OCI-LY3 (cell line): Measurements from ENCODE around the gene SULF2.

Source experiments
- H2AFZ ChIP-seq: fragments of 200-600, 300-600 bp; shearing (Covaris generic); 2 replicates; pipeline ENCODE4 v1.6.0; 2014; ENCODE audit warnings: antibody characterized with exemption, low read depth, low read length
- H3K27ac ChIP-seq: fragments of 200-600, 300-600 bp; sonication (generic); 2 replicates; pipeline ENCODE4 v1.5.1; 2014; ENCODE audit warnings: mild to moderate bottlenecking, low read length, moderate library complexity, mixed read lengths
- H3K27me3 ChIP-seq: fragments of 200-600, 300-600 bp; sonication (generic); 2 replicates; pipeline ENCODE4 v1.6.1; 2014; ENCODE audit warnings: low read depth, low read length, mixed read lengths
- H3K36me3 ChIP-seq: fragments of 200-600, 300-600 bp; sonication (generic); replicated peaks from 2 replicates; pipeline ENCODE3; 2014; ENCODE audit warnings: low read depth, low read length, mixed read lengths
- H3K4me1 ChIP-seq: fragments of 300-600, 200-600 bp; sonication (generic); 2 replicates; pipeline ENCODE4 v1.6.1; 2014; ENCODE audit warnings: low read length, mixed read lengths
- H3K4me2 ChIP-seq: fragments of 200-600, 300-600 bp; sonication (generic); 2 replicates; pipeline ENCODE4 v1.6.1; 2014; ENCODE audit warnings: low read length, mixed read lengths
- H3K4me3 ChIP-seq: fragments of 300-600, 200-600 bp; sonication (generic); 2 replicates; pipeline ENCODE4 v1.5.1; 2014; ENCODE audit warnings: antibody characterized with exemption, mild to moderate bottlenecking, low read length, moderate library complexity
- H3K79me2 ChIP-seq: fragments of 300-600, 200-600 bp; shearing (Covaris generic); 2 replicates; pipeline ENCODE4 v1.6.1; 2014; ENCODE audit warnings: mild to moderate bottlenecking, low read length, mixed read lengths
- H3K9ac ChIP-seq: fragments of 300-600, 200-600 bp; shearing (Covaris generic); 2 replicates; pipeline ENCODE4 v1.6.0; 2014; ENCODE audit warnings: mild to moderate bottlenecking, low read length, moderate library complexity
- H3K9me3 ChIP-seq: fragments of 200-600, 300-600 bp; shearing (Covaris generic); 2 replicates; pipeline ENCODE4 v1.6.1; 2014; ENCODE audit warnings: low read length, mixed read lengths; ENCODE audit not compliant: insufficient read depth
- H4K20me1 ChIP-seq: fragments of 200-600, 300-600 bp; sonication (generic); 2 replicates; pipeline ENCODE4 v1.6.1; 2016; ENCODE audit warnings: low read length, mixed read lengths; ENCODE audit not compliant: insufficient read depth
- CTCF ChIP-seq: fragments of 200-600, 300-600 bp; sonication (generic); IDR thresholded peaks from 2 replicates; pipeline ENCODE4 v1.5.1; 2014; ENCODE audit warnings: antibody characterized with exemption, low read length, low read depth
- EZH2phosphoT487 ChIP-seq: fragments of 200-600 bp; shearing (Covaris generic); IDR thresholded peaks from 2 replicates; pipeline ENCODE4 v1.6.1; 2018; ENCODE audit warnings: antibody characterized with exemption, mixed run types, low read depth

The SULF2 gene

GRCh38 chr20:47740121-47740861 lies 45.0 kb downstream of the SULF2 start:
- peaks cover 18% of the 10 kb centered on the region; the same call in 1 of the 2 replicates for H3K27me3 ChIP-seq
- no peak for TF ChIP-seq EZH2phosphoT487
- no peak for TF ChIP-seq CTCF

GRCh38 chr20:47737923-47738322 lies 47.4 kb downstream of the SULF2 start:
- H2AFZ ChIP-seq, result no peak overlapping the region
- no peak for TF ChIP-seq EZH2phosphoT487
- TF ChIP-seq CTCF, result no peak
- no peak overlapping the region for H3K27ac ChIP-seq
- H3K4me2 ChIP-seq, result no peak overlapping the region
- no peak overlapping the region for H3K9ac ChIP-seq
- no peaks in the 10 kb centered on the region for H3K79me2 ChIP-seq
- no peaks in the 10 kb centered on the region for H3K4me1 ChIP-seq
- peaks cover 18% of the 10 kb centered on the region; the same call in 1 of the 2 replicates for H3K27me3 ChIP-seq
- H3K4me3 ChIP-seq, result no peak overlapping the region
- H3K9me3 ChIP-seq, result no peaks in the 10 kb centered on the region
- no peaks in the 10 kb centered on the region for H4K20me1 ChIP-seq
- no peaks in the 10 kb centered on the region for H3K36me3 ChIP-seq

More at GRCh38 chr20:47740121-47740861, 45.0 kb downstream of the SULF2 start:
- no peaks in the 10 kb centered on the region for H3K79me2 ChIP-seq
- H3K9me3 ChIP-seq, result no peaks in the 10 kb centered on the region
- H3K27ac ChIP-seq, result no peak overlapping the region
- H3K9ac ChIP-seq, result no peak overlapping the region
- no peak overlapping the region for H3K4me2 ChIP-seq
- H2AFZ ChIP-seq, result no peak overlapping the region
- H3K4me3 ChIP-seq, result no peak overlapping the region
- no peaks in the 10 kb centered on the region for H3K4me1 ChIP-seq
- H4K20me1 ChIP-seq, result no peaks in the 10 kb centered on the region
- H3K36me3 ChIP-seq, result no peaks in the 10 kb centered on the region

GRCh38 chr20:47736570-47737152 lies 48.6 kb downstream of the SULF2 start:
- no peak for TF ChIP-seq EZH2phosphoT487
- Histone ChIP-seq H3K27me3 (peaks cover 18% of the 10 kb centered on the region; the same call in 1 of the 2 replicates), H3K4me3 (no peak overlapping the region), H4K20me1 (no peaks in the 10 kb centered on the region), H2AFZ (no peak overlapping the region), H3K9ac (no peak overlapping the region), H3K4me1 (no peaks in the 10 kb centered on the region), H3K4me2 (no peak overlapping the region), H3K79me2 (no peaks in the 10 kb centered on the region), H3K27ac (no peak overlapping the region), H3K36me3 (no peaks in the 10 kb centered on the region), H3K9me3 (no peaks in the 10 kb centered on the region)

GRCh38 chr20:47735412-47736400 lies 49.6 kb downstream of the SULF2 start:
- H2AFZ ChIP-seq, result no peak overlapping the region
- no peak for TF ChIP-seq CTCF
- no peak for TF ChIP-seq EZH2phosphoT487
- no peaks in the 10 kb centered on the region for H4K20me1 ChIP-seq
- H3K36me3 ChIP-seq, result no peaks in the 10 kb centered on the region
- no peak overlapping the region for H3K4me2 ChIP-seq
- H3K27me3 ChIP-seq, result peaks cover 18% of the 10 kb centered on the region
- H3K4me3 ChIP-seq, result no peak overlapping the region
- H3K27ac ChIP-seq, result no peak overlapping the region
- H3K4me1 ChIP-seq, result no peaks in the 10 kb centered on the region
- H3K9ac ChIP-seq, result no peak overlapping the region
- H3K9me3 ChIP-seq, result no peaks in the 10 kb centered on the region
- H3K79me2 ChIP-seq, result no peaks in the 10 kb centered on the region
